ENCODE measurements around the gene KLHL25. TPM values are rescaled to one million over a fixed set of nuclear protein-coding genes. Genes with fewer than 3 reads are reported as not detected.

KLHL25 gene
- total RNA-seq, 1 experiment from 2014 or later: 18.4 TPM

DNA sequence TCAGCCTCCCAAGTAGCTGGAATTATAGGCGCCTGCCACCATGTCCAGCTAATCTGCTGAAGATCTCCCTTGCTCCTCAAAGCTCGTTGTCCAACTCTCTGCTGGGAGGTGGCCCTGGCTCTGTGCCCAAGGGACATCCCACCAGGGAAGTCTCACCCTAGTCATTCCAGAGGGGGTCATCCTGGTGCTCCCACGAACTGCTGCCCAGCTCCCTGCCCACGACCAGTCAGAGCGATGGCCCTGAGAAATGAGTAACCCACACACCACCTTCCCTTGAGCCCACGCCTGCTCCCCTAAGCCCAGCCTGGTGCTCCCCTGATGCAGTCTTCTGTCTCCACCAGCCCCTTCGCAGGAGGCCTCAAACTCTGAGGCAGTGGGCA is 5.2 kb downstream of the KLHL25 start:
- H3K79me2 ChIP-seq (ENCODE audit: insufficient read depth, low read length): peaks cover 32% of the 10 kb centered on the region; the same call in 1 of the 2 replicates
- H3K27ac Mint-ChIP-seq: peak overlapping the region; percentile 37 to 84 (median 58); a peak in 5 of 7 replicates
- peaks cover 53 to 66% of the 10 kb centered on the region in 2 experiments for H3K4me1 Mint-ChIP-seq

More for the DNA sequence above, 5.2 kb downstream of the KLHL25 start:
- TF ChIP-seq, protein P1, sequence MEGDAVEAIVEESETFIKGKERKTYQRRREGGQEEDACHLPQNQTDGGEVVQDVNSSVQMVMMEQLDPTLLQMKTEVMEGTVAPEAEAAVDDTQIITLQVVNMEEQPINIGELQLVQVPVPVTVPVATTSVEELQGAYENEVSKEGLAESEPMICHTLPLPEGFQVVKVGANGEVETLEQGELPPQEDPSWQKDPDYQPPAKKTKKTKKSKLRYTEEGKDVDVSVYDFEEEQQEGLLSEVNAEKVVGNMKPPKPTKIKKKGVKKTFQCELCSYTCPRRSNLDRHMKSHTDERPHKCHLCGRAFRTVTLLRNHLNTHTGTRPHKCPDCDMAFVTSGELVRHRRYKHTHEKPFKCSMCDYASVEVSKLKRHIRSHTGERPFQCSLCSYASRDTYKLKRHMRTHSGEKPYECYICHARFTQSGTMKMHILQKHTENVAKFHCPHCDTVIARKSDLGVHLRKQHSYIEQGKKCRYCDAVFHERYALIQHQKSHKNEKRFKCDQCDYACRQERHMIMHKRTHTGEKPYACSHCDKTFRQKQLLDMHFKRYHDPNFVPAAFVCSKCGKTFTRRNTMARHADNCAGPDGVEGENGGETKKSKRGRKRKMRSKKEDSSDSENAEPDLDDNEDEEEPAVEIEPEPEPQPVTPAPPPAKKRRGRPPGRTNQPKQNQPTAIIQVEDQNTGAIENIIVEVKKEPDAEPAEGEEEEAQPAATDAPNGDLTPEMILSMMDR (conservative IDR thresholded peaks at IDR 0.05): no peak
- no peak for DNase-seq
- no peak overlapping the region for H4K5ac ChIP-seq (ENCODE audit: insufficient read length, low read depth, low read length)
- no peak overlapping the region for H3T11ph ChIP-seq (ENCODE audit: low read length)
- Mint-ChIP-seq H3K27me3 (ENCODE audit: low read depth) (no peaks in the 10 kb centered on the region), H3K9me3 (no peaks in the 10 kb centered on the region), H3K36me3 (ENCODE audit: insufficient read depth in 1 of 3, low read depth in 3 of 3) (peaks cover 7 to 11% (median 10%) of the 10 kb centered on the region in 3 experiments; a peak in 6 of 7 replicates), H3K4me3 (no peak overlapping the region)
- H3K18ac ChIP-seq (ENCODE audit: insufficient read length, low read depth, low read length): no peak overlapping the region
- H3K56ac ChIP-seq (ENCODE audit: insufficient read length, low read depth, low read length): no peak overlapping the region
- no peaks in the 10 kb centered on the region for H4K20me1 ChIP-seq (ENCODE audit: control insufficient read depth, insufficient read depth, insufficient read length)
- H2BK15ac ChIP-seq (ENCODE audit: low read depth, low read length): no peak overlapping the region
- WGBS (ENCODE audit: extremely low coverage, insufficient read length, low lambda C conversion rate): no CpG with 5 or more reads among the region's 7 CpGs
- no peak overlapping the region for H3K4ac ChIP-seq (ENCODE audit: low read depth, low read length)
- peaks cover 14% of the 10 kb centered on the region; the same call in 1 of the 2 replicates for H3K4me1 ChIP-seq (ENCODE audit: insufficient read depth, low read length)
- peaks cover 8% of the 10 kb centered on the region for H3K23me2 ChIP-seq (ENCODE audit: insufficient read length, low read depth, low read length, poor library complexity, severe bottlenecking)
- no peak overlapping the region for H4K8ac ChIP-seq (replicated peaks; ENCODE audit: insufficient read length, low read depth, low read length)
- H2BK5ac ChIP-seq (ENCODE audit: insufficient read length, low read length): no peak overlapping the region
- H2BK120ac ChIP-seq (ENCODE audit: low read depth, low read length, poor library complexity, severe bottlenecking): no peak overlapping the region
- H3K27ac ChIP-seq (ENCODE audit: insufficient read length, low read depth, low read length): no peak overlapping the region
- H3K9me3 ChIP-seq (ENCODE audit: control insufficient read depth, low read depth, low read length): no peaks in the 10 kb centered on the region
- H3K79me1 ChIP-seq (ENCODE audit: insufficient read depth, low read depth, low read length, poor library complexity, severe bottlenecking): peaks cover 8% of the 10 kb centered on the region
- H2BK12ac ChIP-seq (ENCODE audit: insufficient read length, low read depth, low read length): no peak overlapping the region
- H3K27me3 ChIP-seq (ENCODE audit: insufficient read depth, low read length): no peaks in the 10 kb centered on the region
- H4K91ac ChIP-seq (ENCODE audit: insufficient read length, low read depth, low read length): no peak overlapping the region
- H3K9ac ChIP-seq (ENCODE audit: extremely low read depth, insufficient read length, low read length): no peak overlapping the region
- H3K14ac ChIP-seq (ENCODE audit: insufficient read depth, low read length): no peak overlapping the region
- H3K23ac ChIP-seq (ENCODE audit: insufficient read length, low read depth, low read length): no peak overlapping the region
- no peak overlapping the region for H3K4me2 ChIP-seq (ENCODE audit: insufficient read depth, insufficient read length, low read length)
- H2AFZ ChIP-seq (ENCODE audit: low read length): no peak overlapping the region
- no peak overlapping the region for H2AK5ac ChIP-seq (ENCODE audit: insufficient read length, low read length)
- H2BK20ac ChIP-seq (ENCODE audit: low read depth, low read length, poor library complexity, severe bottlenecking): no peak overlapping the region
